Breast epithelium (tissue), 3 donors: ENCODE data around the gene PHACTR2.

Experiments used
- POLR2A ChIP-seq: fragments of 450-650 bp; IDR thresholded peaks from one replicate; pipeline ENCODE4 v1.6.1; 2016; ENCODE audit warnings: antibody characterized with exemption, mild to moderate bottlenecking, moderate library complexity
- TF ChIP-seq, protein P1 (sequence below), 3 donors: fragments of 450-650 bp; IDR thresholded peaks; one replicate each; pipeline ENCODE4 v1.5.1; 2016 to 2017; ENCODE audit warnings: antibody characterized with exemption in 3 of 3, mild to moderate bottlenecking in 3 of 3, moderate library complexity in 3 of 3

DNA sequence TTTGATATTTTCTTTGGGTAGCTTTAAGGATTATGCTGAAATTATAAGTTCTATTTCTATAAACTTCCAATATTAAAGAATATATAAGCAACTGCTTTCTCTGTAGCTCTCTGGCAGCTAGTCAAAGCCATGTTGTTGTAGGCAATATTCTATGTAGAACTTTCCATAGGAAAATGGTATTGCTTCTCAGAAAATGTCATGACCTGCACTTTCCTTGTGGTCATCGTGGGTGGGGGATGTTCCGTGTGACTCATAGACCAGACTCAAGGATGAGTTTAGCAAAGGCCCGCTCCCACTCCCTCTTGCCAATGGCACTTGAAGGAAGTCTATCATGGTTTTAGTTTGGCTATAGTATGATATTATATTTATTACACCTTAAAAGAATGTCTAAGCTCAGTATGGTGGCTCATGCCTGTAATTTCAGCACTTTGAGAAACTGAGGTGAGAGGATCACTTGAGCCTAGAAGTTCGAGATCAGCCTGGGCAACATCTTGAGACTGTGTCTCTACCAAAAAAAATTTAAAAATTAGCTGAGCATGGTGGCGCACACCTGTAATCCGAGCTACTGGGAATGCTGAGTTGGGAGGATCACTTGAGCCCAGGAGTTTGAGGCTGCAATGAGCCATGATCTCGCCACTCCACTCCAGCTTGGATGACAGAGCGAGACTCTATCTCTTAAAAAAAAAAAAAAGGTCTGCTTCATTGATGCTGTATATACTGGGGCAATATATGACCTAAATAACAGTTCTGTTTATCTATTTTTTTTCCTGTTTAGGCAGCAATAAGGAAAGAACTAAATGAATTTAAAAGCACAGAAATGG is 128.7 kb downstream of the PHACTR2 start:
- TF ChIP-seq, protein P1, sequence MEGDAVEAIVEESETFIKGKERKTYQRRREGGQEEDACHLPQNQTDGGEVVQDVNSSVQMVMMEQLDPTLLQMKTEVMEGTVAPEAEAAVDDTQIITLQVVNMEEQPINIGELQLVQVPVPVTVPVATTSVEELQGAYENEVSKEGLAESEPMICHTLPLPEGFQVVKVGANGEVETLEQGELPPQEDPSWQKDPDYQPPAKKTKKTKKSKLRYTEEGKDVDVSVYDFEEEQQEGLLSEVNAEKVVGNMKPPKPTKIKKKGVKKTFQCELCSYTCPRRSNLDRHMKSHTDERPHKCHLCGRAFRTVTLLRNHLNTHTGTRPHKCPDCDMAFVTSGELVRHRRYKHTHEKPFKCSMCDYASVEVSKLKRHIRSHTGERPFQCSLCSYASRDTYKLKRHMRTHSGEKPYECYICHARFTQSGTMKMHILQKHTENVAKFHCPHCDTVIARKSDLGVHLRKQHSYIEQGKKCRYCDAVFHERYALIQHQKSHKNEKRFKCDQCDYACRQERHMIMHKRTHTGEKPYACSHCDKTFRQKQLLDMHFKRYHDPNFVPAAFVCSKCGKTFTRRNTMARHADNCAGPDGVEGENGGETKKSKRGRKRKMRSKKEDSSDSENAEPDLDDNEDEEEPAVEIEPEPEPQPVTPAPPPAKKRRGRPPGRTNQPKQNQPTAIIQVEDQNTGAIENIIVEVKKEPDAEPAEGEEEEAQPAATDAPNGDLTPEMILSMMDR (IDR thresholded peaks at IDR 0.05), result no peak
- no peak for TF ChIP-seq POLR2A
